H7 (cell line): Measurements from ENCODE around the gene RBM7. TPM values are rescaled to one million over a fixed set of nuclear protein-coding genes. Genes with fewer than 3 reads are reported as not detected.

ENCODE experiments used
- DNase-seq: peaks from one replicate; pipeline ENCODE4 v3.0.0; 2012
- H3K27me3 ChIP-seq: 2 replicates; pipeline ENCODE4 v1.6.0; 2011; ENCODE audit warnings: mild to moderate bottlenecking, low read length; ENCODE audit not compliant: control insufficient read depth, insufficient read depth
- H3K36me3 ChIP-seq: replicated peaks from 2 replicates; pipeline ENCODE4 v1.5.1; 2011; ENCODE audit warnings: low read length; ENCODE audit not compliant: control insufficient read depth, insufficient read depth
- H3K4me3 ChIP-seq: 2 replicates; pipeline ENCODE4 v1.5.1; 2011; ENCODE audit warnings: low read depth, mild to moderate bottlenecking, control low read depth, low read length, moderate library complexity; ENCODE audit not compliant: insufficient read depth
- total RNA-seq: library from RNA; depleted of rRNA; stranded (reverse); fragments of >200 nt; shearing (Covaris generic); gene quantifications from 2 replicates; pipeline ENCODE4 v1.2.3, GENCODE V29; 2014; rRNA removed

The RBM7 gene, protein sequence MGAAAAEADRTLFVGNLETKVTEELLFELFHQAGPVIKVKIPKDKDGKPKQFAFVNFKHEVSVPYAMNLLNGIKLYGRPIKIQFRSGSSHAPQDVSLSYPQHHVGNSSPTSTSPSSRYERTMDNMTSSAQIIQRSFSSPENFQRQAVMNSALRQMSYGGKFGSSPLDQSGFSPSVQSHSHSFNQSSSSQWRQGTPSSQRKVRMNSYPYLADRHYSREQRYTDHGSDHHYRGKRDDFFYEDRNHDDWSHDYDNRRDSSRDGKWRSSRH
- 30.0 and 43.3 TPM in 2 replicates for total RNA-seq

DNA sequence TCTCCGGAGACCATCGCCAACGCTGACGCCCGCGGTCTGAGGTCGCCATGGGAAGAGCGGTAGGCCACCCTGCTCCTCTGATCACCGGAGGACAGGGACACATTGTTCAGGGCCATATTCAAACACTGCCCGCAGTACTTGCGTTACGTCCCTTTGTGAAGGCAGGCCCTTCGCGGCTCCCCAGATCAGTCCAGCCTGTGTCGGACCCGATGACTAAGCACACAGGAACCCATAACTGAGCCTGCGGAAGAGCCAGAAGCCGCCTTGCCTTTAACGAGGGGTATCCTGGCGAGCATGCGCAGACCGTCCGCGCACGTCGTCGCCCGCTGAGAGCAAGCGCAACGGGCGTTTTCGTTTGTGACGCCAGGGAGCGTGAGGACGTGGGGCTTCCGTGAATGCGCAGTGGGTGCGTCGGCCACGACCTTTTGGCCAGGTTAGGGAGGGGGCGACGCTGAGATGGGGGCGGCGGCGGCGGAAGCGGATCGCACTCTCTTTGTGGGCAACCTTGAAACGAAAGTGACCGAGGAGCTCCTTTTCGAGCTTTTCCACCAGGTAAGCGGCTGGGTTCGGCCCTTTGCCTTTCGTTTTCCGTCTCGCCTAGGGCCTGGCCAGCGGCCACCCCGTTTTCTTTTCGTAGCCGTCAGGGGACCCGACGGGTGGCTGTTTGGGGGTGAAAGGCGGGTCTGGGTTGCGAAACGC lies at the start of gene RBM7, which contains the start of gene C11orf71:
Gene RBM7 (plus strand): TSS at position 451 of the 699 bp plus-strand sequence. CDS start 6 bp downstream, at position 457.
Gene C11orf71 (minus strand): TSS at position 296 of the 699 bp plus-strand sequence. CDS start 180 bp downstream, at position 116.
- DNase-seq: peak; percentile 89
- Histone ChIP-seq H3K4me3 (peak within 1 kb of the TSS; percentile 93), H3K36me3 (peaks cover 3% of the 10 kb centered on the region; the same call in 1 of the 2 replicates), H3K27me3 (no peaks in the 10 kb centered on the region)

DNA sequence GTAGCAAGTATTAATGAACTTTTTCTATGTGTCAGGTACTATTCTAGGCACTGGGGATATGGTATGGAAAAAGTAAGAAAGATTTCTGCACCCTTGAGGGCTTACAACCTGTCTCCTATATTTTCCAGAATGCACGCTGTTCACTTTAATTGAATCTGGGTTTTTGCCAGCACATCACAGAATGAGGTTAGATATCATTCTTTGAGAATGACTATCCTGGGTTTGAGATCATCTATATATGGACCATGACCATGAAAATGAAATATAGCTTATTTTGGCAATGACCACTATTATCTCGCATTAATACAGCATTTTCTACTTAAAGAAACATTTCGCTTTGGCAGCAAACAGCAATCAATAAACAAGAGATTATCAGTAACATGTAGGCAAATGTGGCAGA lies 47.0 kb upstream of the RBM7 start:
- Histone ChIP-seq H3K36me3 (no peaks in the 10 kb centered on the region), H3K27me3 (no peaks in the 10 kb centered on the region), H3K4me3 (no peak overlapping the region)
- no peak for DNase-seq

DNA sequence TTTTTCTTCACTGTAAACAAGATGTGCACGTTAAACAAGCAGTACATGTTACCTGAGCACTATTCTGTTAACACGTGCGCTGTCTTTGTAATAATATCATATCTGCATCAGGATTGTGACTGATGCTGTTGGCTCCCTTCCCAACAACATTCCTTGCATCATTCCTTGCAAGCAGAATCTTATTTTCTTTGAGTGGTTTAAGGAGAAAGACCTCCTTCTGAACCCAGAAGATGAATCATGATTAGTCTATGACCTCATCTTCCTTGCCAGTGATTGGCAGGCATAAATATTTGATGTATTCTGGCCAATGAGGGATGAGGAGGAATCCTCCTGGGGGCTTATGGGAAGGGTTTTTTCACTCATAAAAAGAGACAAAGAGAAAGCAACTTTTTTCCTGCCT lies 46.4 kb upstream of the RBM7 start:
- Histone ChIP-seq H3K27me3 (no peaks in the 10 kb centered on the region), H3K36me3 (no peaks in the 10 kb centered on the region), H3K4me3 (no peak overlapping the region)
- no peak for DNase-seq

DNA sequence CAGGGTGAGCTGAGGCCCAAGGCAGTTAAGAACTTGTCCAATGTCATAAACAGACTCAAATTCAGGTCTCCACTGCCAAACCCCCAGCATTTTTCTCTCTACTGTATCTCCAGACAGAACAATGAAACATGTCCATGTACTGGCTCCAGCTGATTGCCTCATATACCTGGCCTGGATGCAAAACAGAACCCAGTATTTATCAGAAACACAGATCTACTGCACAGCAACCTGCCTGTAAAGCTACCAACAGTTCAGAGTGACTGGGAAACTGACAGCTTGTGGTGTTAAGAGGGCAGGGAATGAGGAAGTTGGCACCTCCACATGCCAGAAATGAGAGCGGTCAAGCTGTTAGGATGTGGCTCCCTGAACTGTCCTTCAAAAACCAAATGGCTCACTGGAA lies 41.8 kb upstream of the RBM7 start:
- H3K4me3 ChIP-seq: no peak overlapping the region
- H3K36me3 ChIP-seq: no peaks in the 10 kb centered on the region
- DNase-seq: no peak
- no peaks in the 10 kb centered on the region for H3K27me3 ChIP-seq

DNA sequence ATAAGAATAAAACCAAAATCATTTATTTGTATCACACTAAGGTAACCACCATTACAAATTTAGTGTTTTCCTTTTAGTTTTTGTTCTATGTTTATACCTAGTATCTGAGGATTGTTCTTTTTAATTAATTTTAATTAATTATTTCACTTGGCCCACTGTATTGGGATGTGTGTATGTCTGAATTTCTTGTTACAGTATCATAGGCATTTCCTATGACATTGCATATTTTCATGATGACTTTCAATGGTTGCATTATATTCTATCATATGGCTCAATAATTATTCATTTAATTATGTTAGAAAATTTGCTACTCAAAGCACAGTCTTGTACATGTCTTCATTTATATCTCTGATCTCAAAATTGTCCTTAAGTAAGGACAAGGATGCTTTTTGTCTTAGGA lies 41.1 kb upstream of the RBM7 start:
- H3K4me3 ChIP-seq: no peak overlapping the region
- no peak for DNase-seq
- no peaks in the 10 kb centered on the region for H3K36me3 ChIP-seq
- H3K27me3 ChIP-seq: no peaks in the 10 kb centered on the region

DNA sequence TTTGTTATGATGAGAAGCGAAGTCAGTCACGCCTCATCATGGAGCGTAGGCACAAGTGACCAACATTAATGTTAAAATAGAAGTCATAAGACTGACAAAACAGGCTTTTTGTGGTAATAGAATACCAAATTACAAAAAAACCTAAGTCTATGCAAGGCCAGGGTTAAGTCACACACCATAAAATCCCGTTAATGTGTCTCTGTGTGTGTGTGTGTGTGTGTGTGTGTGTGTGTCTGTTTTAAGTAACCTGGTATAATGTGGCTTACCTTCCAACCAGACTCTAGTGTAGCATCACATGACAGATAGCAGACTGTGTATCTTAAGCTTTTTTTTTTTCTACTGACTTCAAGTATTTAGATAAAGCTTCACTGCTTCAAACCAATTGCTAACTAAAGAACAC lies 38.1 kb upstream of the RBM7 start:
- H3K27me3 ChIP-seq: no peaks in the 10 kb centered on the region
- no peaks in the 10 kb centered on the region for H3K36me3 ChIP-seq
- DNase-seq: no peak
- no peak overlapping the region for H3K4me3 ChIP-seq

DNA sequence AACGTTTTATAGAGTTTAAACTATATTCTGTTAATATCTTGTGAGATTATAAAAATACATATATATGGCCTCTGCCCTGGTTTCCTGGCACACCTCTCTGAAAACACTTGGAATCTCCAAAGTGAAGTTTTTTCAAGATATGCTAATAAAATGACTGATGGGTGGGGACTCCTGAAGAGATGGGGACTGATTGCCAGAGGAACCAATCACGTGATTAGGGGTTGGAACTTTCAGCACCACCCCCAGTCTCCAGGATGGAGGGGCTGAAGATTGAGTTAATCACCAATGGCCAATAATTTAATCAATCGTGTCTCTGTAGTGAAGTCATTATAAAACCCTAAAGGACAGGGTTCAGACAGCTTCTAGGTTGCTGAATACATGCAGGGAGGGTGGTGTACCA lies 37.5 kb upstream of the RBM7 start:
- Histone ChIP-seq H3K36me3 (no peaks in the 10 kb centered on the region), H3K4me3 (no peak overlapping the region), H3K27me3 (no peaks in the 10 kb centered on the region)
- peak; percentile 36 for DNase-seq

DNA sequence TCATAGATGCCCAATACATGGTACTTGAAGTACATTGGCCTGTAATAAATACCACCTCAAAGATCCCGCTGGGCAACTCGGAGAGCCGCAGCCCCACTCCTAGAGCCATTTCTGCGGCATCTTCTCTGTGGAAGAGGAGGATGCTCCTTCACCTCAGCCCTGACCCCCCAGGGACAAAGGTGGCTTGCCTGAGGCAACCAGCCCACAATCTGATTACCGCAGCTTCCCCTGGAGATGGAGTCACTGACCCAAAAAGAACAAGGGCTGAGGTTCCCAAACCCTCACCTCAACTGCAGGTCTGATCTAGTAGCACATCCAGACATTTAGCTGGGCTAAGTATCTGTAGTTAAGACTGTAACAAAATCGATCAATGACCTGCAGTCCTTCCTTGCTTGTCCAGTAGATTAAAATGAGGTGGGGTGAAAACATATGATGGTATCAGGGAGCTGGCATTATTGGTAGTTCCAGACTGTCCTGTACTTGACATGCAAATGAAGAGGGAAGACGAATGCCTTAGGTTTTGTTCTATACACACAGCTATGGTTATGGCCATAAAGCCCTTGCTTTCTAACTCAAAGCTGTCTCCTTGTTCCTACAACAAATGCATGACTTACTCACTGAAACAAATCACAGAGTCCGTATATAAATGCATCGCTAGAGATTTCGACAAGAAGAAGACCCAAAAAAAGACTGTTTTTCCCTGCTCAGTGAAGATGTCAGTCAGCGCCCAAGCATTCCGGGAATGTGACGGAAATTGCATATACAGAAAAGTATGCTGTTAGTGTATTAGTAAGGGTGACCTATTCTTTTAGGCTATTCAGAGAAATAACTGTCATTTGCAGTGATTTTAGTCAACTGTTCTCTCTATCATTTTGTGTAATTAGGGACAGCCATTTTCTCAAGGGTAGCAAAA lies 33.9 kb upstream of the RBM7 start:
- no peaks in the 10 kb centered on the region for H3K27me3 ChIP-seq
- DNase-seq: no peak
- no peak overlapping the region for H3K4me3 ChIP-seq
- H3K36me3 ChIP-seq: no peaks in the 10 kb centered on the region

DNA sequence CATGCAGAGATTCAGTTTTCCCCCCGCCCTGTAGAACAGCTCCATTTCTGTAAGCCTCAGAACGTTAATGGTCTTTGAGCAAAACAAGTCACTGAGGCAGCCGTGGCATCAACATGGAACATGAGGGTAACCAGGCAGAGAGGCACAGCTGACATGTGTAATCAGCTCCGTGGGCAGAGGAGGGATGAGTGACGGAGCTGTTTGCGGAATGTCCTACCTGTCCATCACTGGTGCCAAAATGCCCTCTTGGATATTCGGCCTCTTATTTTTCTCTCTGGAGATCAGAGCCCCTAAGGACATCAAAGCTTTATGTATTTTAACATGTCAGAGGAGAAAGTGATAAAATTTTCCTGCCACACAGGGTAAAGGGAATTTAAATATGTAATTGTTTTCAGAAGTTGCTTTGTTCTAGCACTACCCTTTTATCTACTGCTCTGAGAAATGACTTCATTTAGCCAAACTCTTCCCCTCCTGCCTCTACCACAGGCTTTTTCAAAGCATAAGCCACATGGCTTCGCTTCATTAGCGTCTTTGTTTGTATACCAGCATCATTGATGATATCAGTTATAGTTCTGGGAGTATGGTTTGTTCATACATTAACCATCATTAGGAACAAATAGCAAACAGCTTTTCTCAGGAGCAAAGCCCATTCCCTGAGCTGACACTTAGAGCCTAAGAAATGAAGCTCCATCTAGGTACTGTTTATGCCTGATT lies 33.1 kb upstream of the RBM7 start:
- no peaks in the 10 kb centered on the region for H3K36me3 ChIP-seq
- no peaks in the 10 kb centered on the region for H3K27me3 ChIP-seq
- no peak overlapping the region for H3K4me3 ChIP-seq
- no peak for DNase-seq

DNA sequence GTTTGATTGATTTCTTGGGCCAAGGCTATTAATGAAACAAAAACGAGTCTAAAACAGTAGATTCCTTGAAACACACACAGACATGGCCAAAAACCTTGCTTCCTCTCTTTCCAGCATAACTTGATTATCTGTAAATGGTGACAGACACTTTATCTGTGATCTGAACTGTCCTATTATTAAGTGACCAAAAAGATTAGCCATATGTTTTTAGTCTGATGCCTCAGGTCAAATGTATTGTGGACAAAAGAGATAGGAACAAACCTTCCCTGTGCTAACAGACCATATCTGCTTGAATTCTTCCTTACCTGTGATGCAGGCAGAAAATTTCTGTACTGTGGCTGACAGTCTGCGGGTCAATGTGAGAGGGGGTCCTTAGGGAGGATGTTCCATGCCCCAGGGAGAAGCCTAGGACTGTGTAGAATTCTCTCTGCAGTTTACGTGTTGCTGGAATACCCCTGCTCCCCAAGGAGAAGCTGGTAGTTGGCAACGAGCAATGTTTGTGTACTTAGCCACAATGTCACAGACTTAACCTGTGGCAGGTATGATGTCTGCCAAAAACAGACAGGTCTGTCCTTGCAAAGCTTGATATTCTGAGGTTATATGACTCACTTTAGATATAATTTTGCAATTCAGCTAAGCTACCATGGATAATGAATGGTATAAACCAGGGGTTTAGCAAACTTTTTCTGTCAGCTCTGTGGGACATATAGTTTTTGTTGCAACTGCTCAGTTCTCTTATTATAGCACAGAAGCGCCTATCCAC lies 31.4 kb upstream of the RBM7 start:
- no peak for DNase-seq
- Histone ChIP-seq H3K36me3 (no peaks in the 10 kb centered on the region), H3K27me3 (no peaks in the 10 kb centered on the region), H3K4me3 (no peak overlapping the region)

DNA sequence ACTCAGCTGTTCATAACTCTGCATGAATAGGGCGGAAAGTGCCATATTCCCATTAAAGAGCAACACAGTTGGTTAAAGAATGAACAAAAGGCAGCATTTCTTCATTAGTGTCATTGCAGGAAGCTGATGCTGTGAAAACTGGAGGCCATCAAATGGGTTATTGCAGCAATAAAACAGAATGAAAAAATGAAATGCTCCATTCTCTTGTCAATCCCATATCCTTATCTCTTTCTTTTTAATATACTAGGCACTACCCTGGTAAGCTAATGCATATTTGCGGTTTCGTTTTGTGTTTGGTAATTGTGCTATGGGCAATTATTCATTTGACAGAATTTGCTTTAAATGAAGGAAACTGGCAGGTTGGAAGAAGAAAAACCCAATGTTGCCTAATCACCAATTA lies 25.4 kb upstream of the RBM7 start:
- Histone ChIP-seq H3K27me3 (no peaks in the 10 kb centered on the region), H3K4me3 (no peak overlapping the region), H3K36me3 (no peaks in the 10 kb centered on the region)
- DNase-seq: no peak

DNA sequence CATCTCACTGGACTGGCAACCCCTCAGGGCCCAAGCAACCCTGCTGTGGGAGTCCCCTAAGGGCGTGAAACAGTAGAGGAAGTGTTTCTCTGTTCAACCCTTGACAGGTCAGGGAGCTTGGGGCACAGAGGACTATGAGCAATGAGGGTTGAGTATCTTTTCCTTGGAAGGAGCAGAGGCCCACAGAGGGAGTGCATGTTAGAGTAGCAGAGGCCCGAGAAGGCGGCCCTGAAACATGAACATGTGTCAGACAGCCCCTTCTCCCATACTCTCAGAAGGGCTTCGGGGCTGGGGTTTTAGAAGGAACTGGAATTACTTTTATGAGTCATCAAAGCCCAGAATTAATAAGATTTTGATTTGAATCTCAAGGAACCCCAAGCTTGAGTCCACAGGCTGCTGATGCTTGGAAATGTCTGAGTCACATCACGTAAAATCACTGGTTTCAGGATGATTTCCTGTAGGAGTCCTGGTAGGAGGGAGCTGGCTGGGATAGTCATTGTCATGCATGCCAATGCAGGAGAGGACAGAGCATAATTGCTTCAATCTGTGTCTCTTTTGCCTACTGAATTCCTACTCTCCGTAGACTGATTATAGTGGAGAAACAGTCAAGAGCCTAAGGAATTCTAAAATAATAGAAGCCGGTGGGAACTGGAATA lies 22.7 kb upstream of the RBM7 start:
- H3K27me3 ChIP-seq: no peaks in the 10 kb centered on the region
- H3K36me3 ChIP-seq: no peaks in the 10 kb centered on the region
- no peak for DNase-seq
- H3K4me3 ChIP-seq: no peak overlapping the region

DNA sequence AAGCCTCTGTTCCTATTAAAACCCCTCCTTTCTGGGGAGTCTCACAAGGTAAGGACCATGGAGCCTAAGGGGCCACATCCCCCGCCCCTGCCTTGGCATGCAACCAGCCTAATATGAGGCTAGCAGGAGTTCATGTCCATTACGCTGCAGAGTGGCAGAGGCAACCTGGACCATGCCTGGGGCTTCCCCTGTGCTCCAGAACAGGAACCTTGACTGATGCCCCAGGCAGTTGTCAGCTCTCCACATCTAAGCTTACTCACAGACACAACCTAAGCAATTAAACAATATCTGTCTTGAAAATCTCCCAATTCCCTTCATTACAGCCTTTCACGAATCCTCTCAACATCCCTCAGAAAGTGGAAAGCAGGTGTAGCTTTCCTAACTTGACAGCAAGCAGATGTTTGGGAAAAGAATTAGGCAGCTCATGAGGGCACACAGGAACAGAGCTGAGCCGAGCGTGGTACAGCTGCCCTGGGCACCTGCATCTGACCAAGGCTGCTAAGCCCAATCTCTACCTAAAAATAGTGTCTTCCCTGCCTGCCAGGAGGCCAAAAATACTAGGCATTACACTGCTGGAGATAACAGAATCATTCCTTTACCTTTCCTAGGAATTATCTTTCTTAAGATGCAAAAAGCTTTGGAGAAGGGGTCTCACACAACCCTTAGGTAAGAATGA lies 20.9 kb upstream of the RBM7 start:
- H3K36me3 ChIP-seq: no peaks in the 10 kb centered on the region
- no peak for DNase-seq
- H3K27me3 ChIP-seq: no peaks in the 10 kb centered on the region
- H3K4me3 ChIP-seq: no peak overlapping the region
